NCI-H128 (cell line): ENCODE data around the gene TSHZ1.

ENCODE experiments used
- DNase-seq: peaks from one replicate; lab custom pipeline; 2025; ENCODE audit not compliant: unreplicated experiment; lab: John Stamatoyannopoulos, UW

Gene TSHZ1

GRCh38 chr18:75246721-75247610 lies 36.4 kb downstream of the TSHZ1 start:
- no peak for DNase-seq

- no peak for DNase-seq
Measured at GRCh38 chr18:75247611-75248421, 37.2 kb downstream of the TSHZ1 start.

GRCh38 chr18:75248426-75249174 lies 38.0 kb downstream of the TSHZ1 start:
- DNase-seq, result no peak

- DNase-seq, result no peak
Measured at GRCh38 chr18:75249175-75249518, 38.5 kb downstream of the TSHZ1 start.

GRCh38 chr18:75249672-75250470 lies 39.3 kb downstream of the TSHZ1 start:
- no peak for DNase-seq

- DNase-seq, result no peak
Measured at GRCh38 chr18:75250471-75250821, 39.8 kb downstream of the TSHZ1 start.

GRCh38 chr18:75251466-75251865 lies 40.9 kb downstream of the TSHZ1 start:
- DNase-seq, result no peak

GRCh38 chr18:75252136-75252535 lies 41.5 kb downstream of the TSHZ1 start:
- DNase-seq, result no peak

- DNase-seq, result no peak
Measured at GRCh38 chr18:75253043-75253442, 42.4 kb downstream of the TSHZ1 start.

GRCh38 chr18:75253784-75254183 lies 43.2 kb downstream of the TSHZ1 start:
- DNase-seq, result no peak

GRCh38 chr18:75255094-75255493 lies 44.5 kb downstream of the TSHZ1 start:
- no peak for DNase-seq

GRCh38 chr18:75256376-75256775 lies 45.8 kb downstream of the TSHZ1 start:
- no peak for DNase-seq

- no peak for DNase-seq
Measured at GRCh38 chr18:75257605-75258004, 47.0 kb downstream of the TSHZ1 start.

- DNase-seq, result no peak
Measured at GRCh38 chr18:75261430-75262223, 51.0 kb downstream of the TSHZ1 start.

GRCh38 chr18:75262511-75262910 lies 51.9 kb downstream of the TSHZ1 start:
- DNase-seq, result no peak

- no peak for DNase-seq
Measured at GRCh38 chr18:75264195-75264594, 53.6 kb downstream of the TSHZ1 start.

GRCh38 chr18:75264926-75265597 lies 54.5 kb downstream of the TSHZ1 start:
- DNase-seq, result no peak

- no peak for DNase-seq
Measured at GRCh38 chr18:75265872-75266271, 55.3 kb downstream of the TSHZ1 start.

GRCh38 chr18:75267643-75268363 lies 57.2 kb downstream of the TSHZ1 start:
- no peak for DNase-seq
